HG03103 (cell line): ENCODE data around the gene ARHGAP44.
"Not testable (repeated sequence)": the region's sequence is repeated elsewhere in the genome, so short reads cannot be mapped to it uniquely, and the experiment has no call there.

ENCODE experiments used
- ATAC-seq: cut with Tn5 transposase; IDR thresholded peaks from one replicate; pipeline ENCODE4 v1.9.1; 2021; ENCODE audit warnings: low read depth; ENCODE audit not compliant: unreplicated experiment

ARHGAP44 gene

GRCh38 chr17:12953156-12953555 lies 163.9 kb downstream of the ARHGAP44 start:
- no peak for ATAC-seq

- no peak for ATAC-seq
Measured at GRCh38 chr17:12955521-12955920, 166.2 kb downstream of the ARHGAP44 start.

GRCh38 chr17:12958786-12959185 lies 169.5 kb downstream of the ARHGAP44 start:
- no peak for ATAC-seq

- no peak for ATAC-seq
Measured at GRCh38 chr17:12959441-12959840, 170.1 kb downstream of the ARHGAP44 start.

GRCh38 chr17:12961655-12962054 lies 172.4 kb downstream of the ARHGAP44 start:
- ATAC-seq = no peak

GRCh38 chr17:12963505-12963904 lies 174.2 kb downstream of the ARHGAP44 start:
- ATAC-seq = no peak

GRCh38 chr17:12964162-12964561 lies 174.9 kb downstream of the ARHGAP44 start:
- no peak for ATAC-seq

GRCh38 chr17:12964840-12965239 lies 175.5 kb downstream of the ARHGAP44 start:
- no peak for ATAC-seq

GRCh38 chr17:12965988-12966387 lies 176.7 kb downstream of the ARHGAP44 start:
- no peak for ATAC-seq

GRCh38 chr17:12966413-12966812 lies 177.1 kb downstream of the ARHGAP44 start:
- ATAC-seq = no peak

- ATAC-seq = no peak
Measured at GRCh38 chr17:12967962-12968361, 178.7 kb downstream of the ARHGAP44 start.

- no peak for ATAC-seq
Measured at GRCh38 chr17:12973496-12974004, 184.3 kb downstream of the ARHGAP44 start.

GRCh38 chr17:12974005-12974531 lies 184.8 kb downstream of the ARHGAP44 start:
- no peak for ATAC-seq

- ATAC-seq = no peak
Measured at GRCh38 chr17:12977008-12977751, 187.9 kb downstream of the ARHGAP44 start.

GRCh38 chr17:12978787-12979186 lies 189.5 kb downstream of the ARHGAP44 start:
- not testable (repeated sequence) for ATAC-seq

- ATAC-seq = no peak
Measured at GRCh38 chr17:12979246-12979645, 189.9 kb downstream of the ARHGAP44 start.

- ATAC-seq = no peak
Measured at GRCh38 chr17:12979826-12980500, 190.7 kb downstream of the ARHGAP44 start.

GRCh38 chr17:12982224-12982623 lies 192.9 kb downstream of the ARHGAP44 start:
- ATAC-seq = no peak

- ATAC-seq = no peak
Measured at GRCh38 chr17:12983991-12984884, 194.9 kb downstream of the ARHGAP44 start.

GRCh38 chr17:12985431-12986293 lies 196.4 kb downstream of the ARHGAP44 start:
- ATAC-seq = no peak
